B cell (primary cell): Measurements from ENCODE around the gene PTPRG. TPM values are rescaled to one million over a fixed set of nuclear protein-coding genes. Genes with fewer than 3 reads are reported as not detected.

Source experiments
- ATAC-seq: fragments of 200-7000 bp; cut with Tn5 transposase; one replicate; pipeline ENCODE4 v1.10.0; 2021; ENCODE audit warnings: low read depth, mild to moderate bottlenecking, moderate number of reproducible peaks, moderate library complexity
- CTCF ChIA-PET: fragments of 350-600 bp; sonication (Branson Sonifier 250); formaldehyde crosslinking; loops from one replicate; lab custom pipeline; 2021; ENCODE audit warnings: antibody characterized with exemption, inconsistent platforms; lab: Charles Lee
- POLR2A ChIA-PET: fragments of 350-600 bp; sonication (Branson Sonifier 250); formaldehyde crosslinking; loops from one replicate; lab custom pipeline; 2021; ENCODE audit warnings: antibody characterized with exemption; lab: Charles Lee
- DNase-seq: peaks from one replicate; pipeline ENCODE4 v3.0.0; 2013
- H2AFZ ChIP-seq: 2 replicates; pipeline ENCODE4 v1.6.1; 2012; ENCODE audit warnings: mild to moderate bottlenecking, low read depth, low read length; ENCODE audit not compliant: insufficient read depth, poor library complexity, severe bottlenecking
- H3K27ac ChIP-seq, 2 donors: 1 replicate in 1 of 2; 2 replicates in 1 of 2; pipeline ENCODE4 v1.5.1; 2012 to 2013; ENCODE audit warnings: low read length in 2 of 2, mild to moderate bottlenecking in 2 of 2, moderate library complexity in 1 of 2
- H3K27me3 ChIP-seq, 4 experiments: fragments of 200-600 bp in 1 of 4; sonication (generic) in 1 of 4; replicated peaks in 1 of 4; 1 replicate in 2 of 4; 2 replicates in 2 of 4; pipeline versions ENCODE4 v1.6.1 to v1.7.0; 2013 to 2016; ENCODE audit warnings: low read length in 3 of 4, mild to moderate bottlenecking in 2 of 4, mixed read lengths in 1 of 4, moderate library complexity in 1 of 4; ENCODE audit not compliant: insufficient read depth in 4 of 4, control insufficient read depth in 3 of 4; ENCODE audit errors: control extremely low read depth in 1 of 4
- H3K36me3 ChIP-seq, 2 experiments: replicated peaks in 1 of 2; 1 replicate in 1 of 2; 2 replicates in 1 of 2; pipeline versions ENCODE4 v1.6.1 to v1.7.1; 2013; ENCODE audit warnings: low read length in 1 of 2; ENCODE audit not compliant: insufficient read depth in 2 of 2, control insufficient read depth in 1 of 2; ENCODE audit errors: control extremely low read depth in 1 of 2, extremely low read depth in 1 of 2
- H3K4me1 ChIP-seq, 2 donors: fragments of 200-600 bp in 1 of 2; sonication (generic) in 1 of 2; 1 replicate in 1 of 2; 2 replicates in 1 of 2; pipeline versions ENCODE4 v1.5.1 to v1.6.1; 2013 to 2017; ENCODE audit warnings: low read length in 2 of 2; ENCODE audit not compliant: control insufficient read depth in 2 of 2, insufficient read depth in 2 of 2
- H3K4me2 ChIP-seq: replicated peaks from 2 replicates; pipeline ENCODE3; 2012; ENCODE audit warnings: mild to moderate bottlenecking, low read depth, low read length; ENCODE audit not compliant: poor library complexity, severe bottlenecking
- H3K4me3 ChIP-seq, 5 experiments: fragments of 200-600 bp in 1 of 5; sonication (generic) in 1 of 5; 1 replicate in 3 of 5; 2 replicates in 2 of 5; pipeline versions ENCODE4 v1.5.1 to v1.7.0; 2011 to 2016; ENCODE audit warnings: low read length in 4 of 5, mild to moderate bottlenecking in 4 of 5, low read depth in 2 of 5, control low read depth in 1 of 5, moderate library complexity in 1 of 5; ENCODE audit not compliant: insufficient read depth in 1 of 5; ENCODE audit errors: control extremely low read depth in 1 of 5, extremely low read depth in 1 of 5
- H3K79me2 ChIP-seq: fragments of 200-600 bp; sonication (generic); one replicate; pipeline ENCODE4 v1.6.0; 2016; ENCODE audit warnings: low read length; ENCODE audit not compliant: control insufficient read depth, insufficient read depth
- H3K9ac ChIP-seq: fragments of 200-600 bp; sonication (generic); 2 replicates; pipeline ENCODE4 v1.6.1; 2017; ENCODE audit warnings: mild to moderate bottlenecking, low read length, moderate library complexity
- H3K9me3 ChIP-seq, 3 donors: one replicate each; pipeline versions ENCODE4 v1.6.1 to v1.7.1; 2013; ENCODE audit warnings: low read length in 2 of 3; ENCODE audit not compliant: control insufficient read depth in 2 of 3, insufficient read depth in 1 of 3; ENCODE audit errors: control extremely low read depth in 1 of 3
- H4K20me1 ChIP-seq: 2 replicates; pipeline ENCODE4 v1.6.0; 2012; ENCODE audit warnings: mild to moderate bottlenecking, low read length; ENCODE audit not compliant: insufficient read depth, control insufficient read depth, poor library complexity, severe bottlenecking
- H3K27ac Mint-ChIP-seq: one replicate; pipeline ENCODE4 v1.8.0; 2021; ENCODE audit warnings: mixed read lengths
- H3K27me3 Mint-ChIP-seq: one replicate; pipeline ENCODE4 v1.8.0; 2021; ENCODE audit warnings: mixed read lengths
- H3K4me1 Mint-ChIP-seq: one replicate; pipeline ENCODE4 v1.8.0; 2021; ENCODE audit warnings: mixed read lengths
- H3K4me3 Mint-ChIP-seq: one replicate; pipeline ENCODE4 v1.8.0; 2021; ENCODE audit warnings: mixed read lengths
- H3K9me3 Mint-ChIP-seq: one replicate; pipeline ENCODE4 v1.8.0; 2022; ENCODE audit warnings: mixed read lengths; ENCODE audit not compliant: insufficient read depth
- CTCF ChIP-seq: fragments of 200-600 bp; IDR thresholded peaks from one replicate; pipeline ENCODE4 v1.8.0; 2022; ENCODE audit warnings: antibody characterized with exemption, mild to moderate bottlenecking
- EZH2 ChIP-seq: IDR thresholded peaks from 2 replicates; pipeline ENCODE4 v1.6.1; 2012; ENCODE audit warnings: borderline replicate concordance, low read depth, mild to moderate bottlenecking, moderate library complexity, low read length; ENCODE audit not compliant: insufficient read depth, poor library complexity, severe bottlenecking
- WGBS: methylation state at CpG from one replicate; pipeline ENCODE4 v1.1.5; 2013; ENCODE audit warnings: missing lambda C conversion rate; ENCODE audit not compliant: insufficient coverage; 5-methylcytosine and 5-hydroxymethylcytosine counted together
- intact Hi-C: fragments of 100-400 bp; cut with micrococcal nuclease; formaldehyde crosslinking; loops from one replicate; pipeline ENCODE4 v1.10.0; 2022
- polyA plus RNA-seq: library from polyadenylated mRNA; depleted of rRNA; stranded (reverse); fragments of >200 nt; gene quantifications from 2 replicates; pipeline ENCODE4 v1.2.3, GENCODE V29; 2012
- total RNA-seq, 2 donors: library from RNA; stranded (reverse); fragments of 120-200 nt in 1 of 2; gene quantifications; 1 replicate in 1 of 2; 2 replicates in 1 of 2; pipeline versions ENCODE4 v1.2.3 to v1.2.4, GENCODE V29; 2013 to 2022

The PTPRG gene
- total and polyA plus RNA-seq, 2 donors (not counting 1 experiment from before 2014, with no cell fraction given) = 0.12 to 1.3 TPM

- H2AFZ ChIP-seq = no peak overlapping the region
- Mint-ChIP-seq H3K4me3 (no peak overlapping the region), H3K9me3 (no peaks in the 10 kb centered on the region), H3K27ac (no peak overlapping the region), H3K4me1 (no peaks in the 10 kb centered on the region), H3K27me3 (peaks cover 6% of the 10 kb centered on the region)
- H4K20me1 ChIP-seq = no peaks in the 10 kb centered on the region
- POLR2A ChIA-PET = no interaction called here
- intact Hi-C loops = no loop called here
- 86% methylated on average over 4 of the region's 4 CpGs for WGBS
- H3K27me3 ChIP-seq = no peaks in the 10 kb centered on the region
- no peaks in the 10 kb centered on the region for H3K4me1 ChIP-seq
- H3K4me3 ChIP-seq = no peak overlapping the region
- no peak for TF ChIP-seq CTCF
- TF ChIP-seq EZH2 = no peak
- ATAC-seq = no peak
- peaks cover 0 to 10% (median 0%) of the 10 kb centered on the region in 3 donors for H3K9me3 ChIP-seq
- no peaks in the 10 kb centered on the region for H3K79me2 ChIP-seq
- DNase-seq = no peak
- H3K36me3 ChIP-seq = no peaks in the 10 kb centered on the region
- no peak overlapping the region for H3K4me2 ChIP-seq
- no peak overlapping the region for H3K9ac ChIP-seq
- CTCF ChIA-PET = no interaction called here
- H3K27ac ChIP-seq = no peak overlapping the region
Measured at GRCh38 chr3:61575893-61576292, 14.5 kb downstream of the PTPRG start.

- no peak for ATAC-seq
- no peak overlapping the region for H3K27ac Mint-ChIP-seq
Measured at GRCh38 chr3:61577760-61578159, 16.4 kb downstream of the PTPRG start.

More at GRCh38 chr3:61577760-61578159, 16.4 kb downstream of the PTPRG start:
- DNase-seq = no peak
- Histone ChIP-seq H3K27me3 (no peaks in the 10 kb centered on the region), H3K9ac (no peak overlapping the region), H3K36me3 (no peaks in the 10 kb centered on the region), H3K4me2 (no peak overlapping the region), H3K9me3 (peaks cover 0 to 10% (median 0%) of the 10 kb centered on the region in 3 donors), H3K4me3 (no peak overlapping the region), H3K4me1 (no peaks in the 10 kb centered on the region), H4K20me1 (no peaks in the 10 kb centered on the region), H3K27ac (no peak overlapping the region), H3K79me2 (no peaks in the 10 kb centered on the region), H2AFZ (no peak overlapping the region)
- 91% methylated on average over 3 of the region's 3 CpGs for WGBS
- H3K4me3 Mint-ChIP-seq = no peak overlapping the region
- no peaks in the 10 kb centered on the region for H3K9me3 Mint-ChIP-seq
- TF ChIP-seq CTCF = no peak
- no peak for TF ChIP-seq EZH2
- CTCF ChIA-PET = no interaction called here
- intact Hi-C loops = no loop called here
- H3K4me1 Mint-ChIP-seq = no peaks in the 10 kb centered on the region
- POLR2A ChIA-PET = no interaction called here
- peaks cover 6% of the 10 kb centered on the region for H3K27me3 Mint-ChIP-seq
